Measurements from ENCODE around the gene GSK3B. TPM values are rescaled to one million over a fixed set of nuclear protein-coding genes. Genes with fewer than 3 reads are reported as not detected.

Gene GSK3B
- total RNA-seq, 1 donor from 2014 or later: 20.6 TPM

GRCh38 chr3:119978554-119979208, 115.6 kb downstream of the GSK3B start:
- peaks cover 10% of the 10 kb centered on the region for H3K4me1 ChIP-seq
- no peaks in the 10 kb centered on the region for H3K36me3 ChIP-seq
- no peaks in the 10 kb centered on the region for H3K9me3 ChIP-seq
- no peak overlapping the region for H3K4me3 ChIP-seq
- intact Hi-C loops (cut with DNase I): no loop called here
- no peak overlapping the region for H3K27ac ChIP-seq
- no peaks in the 10 kb centered on the region for H3K27me3 ChIP-seq
- no peak for DNase-seq (ENCODE audit: extremely low spot score in 2 of 2)
- TF ChIP-seq POLR2A (IDR thresholded peaks at IDR 0.05) (no peak), POLR2AphosphoS5 (IDR thresholded peaks at IDR 0.05; ENCODE audit: insufficient read depth in 1 of 2, low read depth in 1 of 2) (no peak)
- TF ChIP-seq, protein P1, sequence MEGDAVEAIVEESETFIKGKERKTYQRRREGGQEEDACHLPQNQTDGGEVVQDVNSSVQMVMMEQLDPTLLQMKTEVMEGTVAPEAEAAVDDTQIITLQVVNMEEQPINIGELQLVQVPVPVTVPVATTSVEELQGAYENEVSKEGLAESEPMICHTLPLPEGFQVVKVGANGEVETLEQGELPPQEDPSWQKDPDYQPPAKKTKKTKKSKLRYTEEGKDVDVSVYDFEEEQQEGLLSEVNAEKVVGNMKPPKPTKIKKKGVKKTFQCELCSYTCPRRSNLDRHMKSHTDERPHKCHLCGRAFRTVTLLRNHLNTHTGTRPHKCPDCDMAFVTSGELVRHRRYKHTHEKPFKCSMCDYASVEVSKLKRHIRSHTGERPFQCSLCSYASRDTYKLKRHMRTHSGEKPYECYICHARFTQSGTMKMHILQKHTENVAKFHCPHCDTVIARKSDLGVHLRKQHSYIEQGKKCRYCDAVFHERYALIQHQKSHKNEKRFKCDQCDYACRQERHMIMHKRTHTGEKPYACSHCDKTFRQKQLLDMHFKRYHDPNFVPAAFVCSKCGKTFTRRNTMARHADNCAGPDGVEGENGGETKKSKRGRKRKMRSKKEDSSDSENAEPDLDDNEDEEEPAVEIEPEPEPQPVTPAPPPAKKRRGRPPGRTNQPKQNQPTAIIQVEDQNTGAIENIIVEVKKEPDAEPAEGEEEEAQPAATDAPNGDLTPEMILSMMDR (IDR thresholded peaks at IDR 0.05): no peak

DNA sequence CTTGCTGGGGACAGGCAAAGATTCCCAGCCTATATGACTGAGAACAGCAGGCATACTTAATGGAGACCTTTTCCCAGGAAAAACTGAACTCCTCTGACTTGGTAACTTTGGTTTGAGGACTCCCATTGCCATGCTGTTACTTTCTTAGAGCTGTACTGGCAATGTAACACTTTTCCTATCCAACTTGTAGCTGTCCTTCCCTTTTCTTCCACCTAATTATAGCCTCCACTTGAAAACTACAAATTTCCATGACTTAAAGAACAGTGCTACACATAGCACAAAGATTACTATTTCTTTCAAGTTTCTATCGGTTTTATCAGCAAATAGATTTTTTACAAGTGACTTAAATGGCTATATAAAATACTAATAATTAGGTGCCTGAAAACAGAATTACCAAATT, 116.9 kb downstream of the GSK3B start:
- H3K4me3 ChIP-seq: no peak overlapping the region
- H3K4me1 ChIP-seq: peaks cover 10% of the 10 kb centered on the region
- no peaks in the 10 kb centered on the region for H3K9me3 ChIP-seq
- no peak for DNase-seq (ENCODE audit: extremely low spot score in 2 of 2)
- intact Hi-C loops (cut with DNase I): no loop called here
- H3K27ac ChIP-seq: no peak overlapping the region
- no peaks in the 10 kb centered on the region for H3K36me3 ChIP-seq
- no peak for TF ChIP-seq POLR2A (IDR thresholded peaks at IDR 0.05)
- TF ChIP-seq, protein P1 (IDR thresholded peaks at IDR 0.05): no peak
- no peak for TF ChIP-seq POLR2AphosphoS5 (IDR thresholded peaks at IDR 0.05; ENCODE audit: insufficient read depth in 1 of 2, low read depth in 1 of 2)
- no peaks in the 10 kb centered on the region for H3K27me3 ChIP-seq

- DNase-seq (ENCODE audit: extremely low spot score in 2 of 2): no peak
- no peaks in the 10 kb centered on the region for H3K9me3 ChIP-seq
- no peaks in the 10 kb centered on the region for H3K27me3 ChIP-seq
- H3K27ac ChIP-seq: no peak overlapping the region
- H3K4me3 ChIP-seq: no peak overlapping the region
- H3K36me3 ChIP-seq: no peaks in the 10 kb centered on the region
- intact Hi-C loops (cut with DNase I): no loop called here
- TF ChIP-seq, protein P1 (IDR thresholded peaks at IDR 0.05): no peak
- no peak for TF ChIP-seq POLR2A (IDR thresholded peaks at IDR 0.05)
- no peak for TF ChIP-seq POLR2AphosphoS5 (IDR thresholded peaks at IDR 0.05; ENCODE audit: insufficient read depth in 1 of 2, low read depth in 1 of 2)
- peaks cover 10% of the 10 kb centered on the region for H3K4me1 ChIP-seq
Observed at GRCh38 chr3:119976214-119976613, 118.0 kb downstream of the GSK3B start.

GRCh38 chr3:119974656-119975055, 119.6 kb downstream of the GSK3B start:
- intact Hi-C loops (cut with DNase I): no loop called here
- DNase-seq (ENCODE audit: extremely low spot score in 2 of 2): no peak
- H3K27me3 ChIP-seq: no peaks in the 10 kb centered on the region
- H3K9me3 ChIP-seq: no peaks in the 10 kb centered on the region
- no peaks in the 10 kb centered on the region for H3K36me3 ChIP-seq
- H3K4me1 ChIP-seq: peaks cover 10% of the 10 kb centered on the region
- TF ChIP-seq POLR2AphosphoS5 (IDR thresholded peaks at IDR 0.05; ENCODE audit: insufficient read depth in 1 of 2, low read depth in 1 of 2): no peak
- TF ChIP-seq POLR2A (IDR thresholded peaks at IDR 0.05): no peak
- TF ChIP-seq, protein P1 (IDR thresholded peaks at IDR 0.05): no peak
- H3K4me3 ChIP-seq: no peak overlapping the region
- H3K27ac ChIP-seq: no peak overlapping the region

DNA sequence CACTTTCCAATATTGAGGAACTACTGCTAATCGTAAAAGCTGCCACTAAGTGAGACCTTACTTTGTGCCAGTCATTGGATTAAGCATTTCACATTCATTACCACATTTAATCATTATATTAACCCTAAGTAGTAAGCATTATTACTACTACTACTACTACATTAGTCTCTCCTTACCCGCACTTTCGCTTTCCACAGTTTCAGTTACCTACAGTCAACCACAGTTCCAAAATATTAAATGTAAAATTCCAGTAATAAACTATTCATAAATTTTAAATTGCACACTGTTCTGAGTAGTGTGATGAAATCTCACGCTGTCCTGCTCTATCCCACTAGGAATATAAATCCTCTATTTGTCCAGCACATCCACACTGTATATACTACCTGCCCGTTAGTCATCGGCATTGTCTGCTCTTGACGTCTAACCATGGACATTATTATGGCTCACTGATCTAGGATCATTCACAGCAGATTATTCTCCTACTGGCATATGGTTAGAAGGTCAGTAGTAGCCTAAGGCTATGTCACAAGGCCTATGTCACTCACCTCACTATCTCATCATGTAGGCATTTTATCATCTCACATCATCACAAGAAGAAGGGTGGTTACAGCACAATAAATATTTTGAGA, 121.1 kb downstream of the GSK3B start:
- H3K27me3 ChIP-seq: no peaks in the 10 kb centered on the region
- TF ChIP-seq POLR2AphosphoS5 (IDR thresholded peaks at IDR 0.05; ENCODE audit: insufficient read depth in 1 of 2, low read depth in 1 of 2) (no peak), POLR2A (IDR thresholded peaks at IDR 0.05) (no peak)
- TF ChIP-seq, protein P1 (IDR thresholded peaks at IDR 0.05): no peak
- intact Hi-C loops (cut with DNase I): no loop called here
- H3K4me3 ChIP-seq: no peak overlapping the region
- no peaks in the 10 kb centered on the region for H3K36me3 ChIP-seq
- no peaks in the 10 kb centered on the region for H3K9me3 ChIP-seq
- no peak for DNase-seq (ENCODE audit: extremely low spot score in 2 of 2)
- H3K4me1 ChIP-seq: peaks cover 4% of the 10 kb centered on the region
- H3K27ac ChIP-seq: no peak overlapping the region

All from vagina (tissue), 2 donors.